Esophagus squamous epithelium (tissue), 4 donors: ENCODE data around the gene ROBO3.

ENCODE experiments used
- POLR2A ChIP-seq, 4 donors: fragments of 450-650 bp; IDR thresholded peaks; one replicate each; pipeline ENCODE4 v1.6.1; 2017; ENCODE audit warnings: antibody characterized with exemption in 4 of 4, mild to moderate bottlenecking in 4 of 4, moderate library complexity in 3 of 4
- TF ChIP-seq, protein P1 (sequence below), 6 experiments: fragments of 450-650 bp in 4 of 6; fragments of 200-600 bp in 2 of 6; sonication (generic) in 2 of 6; IDR thresholded peaks; one replicate each; pipeline ENCODE4 v1.5.1; 2016 to 2019; ENCODE audit warnings: antibody characterized with exemption in 6 of 6, mild to moderate bottlenecking in 4 of 6, moderate library complexity in 4 of 6

DNA sequence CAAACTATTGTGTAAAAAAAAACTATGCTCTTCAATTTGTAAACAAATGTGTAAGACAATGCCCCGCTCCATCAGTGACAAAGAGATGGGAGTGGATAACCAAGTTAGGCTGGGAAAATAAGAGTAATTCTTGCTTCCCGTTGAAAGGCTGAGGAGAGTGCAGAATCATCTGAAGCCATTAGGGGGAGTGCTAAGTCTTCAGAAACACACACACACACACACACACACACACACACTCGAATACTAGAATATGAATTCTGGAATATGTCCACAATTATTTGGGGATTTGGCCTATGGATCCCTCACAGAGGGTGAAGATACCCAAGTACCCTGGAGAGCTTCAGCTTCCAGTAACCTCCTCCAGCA is 27.8 kb upstream of the ROBO3 start:
- TF ChIP-seq, protein P1, sequence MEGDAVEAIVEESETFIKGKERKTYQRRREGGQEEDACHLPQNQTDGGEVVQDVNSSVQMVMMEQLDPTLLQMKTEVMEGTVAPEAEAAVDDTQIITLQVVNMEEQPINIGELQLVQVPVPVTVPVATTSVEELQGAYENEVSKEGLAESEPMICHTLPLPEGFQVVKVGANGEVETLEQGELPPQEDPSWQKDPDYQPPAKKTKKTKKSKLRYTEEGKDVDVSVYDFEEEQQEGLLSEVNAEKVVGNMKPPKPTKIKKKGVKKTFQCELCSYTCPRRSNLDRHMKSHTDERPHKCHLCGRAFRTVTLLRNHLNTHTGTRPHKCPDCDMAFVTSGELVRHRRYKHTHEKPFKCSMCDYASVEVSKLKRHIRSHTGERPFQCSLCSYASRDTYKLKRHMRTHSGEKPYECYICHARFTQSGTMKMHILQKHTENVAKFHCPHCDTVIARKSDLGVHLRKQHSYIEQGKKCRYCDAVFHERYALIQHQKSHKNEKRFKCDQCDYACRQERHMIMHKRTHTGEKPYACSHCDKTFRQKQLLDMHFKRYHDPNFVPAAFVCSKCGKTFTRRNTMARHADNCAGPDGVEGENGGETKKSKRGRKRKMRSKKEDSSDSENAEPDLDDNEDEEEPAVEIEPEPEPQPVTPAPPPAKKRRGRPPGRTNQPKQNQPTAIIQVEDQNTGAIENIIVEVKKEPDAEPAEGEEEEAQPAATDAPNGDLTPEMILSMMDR (IDR thresholded peaks at IDR 0.05): peak in 2 of 6 experiments; percentile 16 to 53
- TF ChIP-seq POLR2A (IDR thresholded peaks at IDR 0.05): no peak
